KMS-11 (cell line): ENCODE results near the gene MAST4.

Experiments used
- H2AFZ ChIP-seq: fragments of 200-600 bp; sonication (generic); 2 replicates; pipeline ENCODE4 v1.6.1; 2016; ENCODE audit warnings: antibody characterized with exemption, mixed run types, low read depth
- H3K27ac ChIP-seq: fragments of 200-600 bp; sonication (generic); 2 replicates; pipeline ENCODE4 v1.6.1; 2016; ENCODE audit warnings: mild to moderate bottlenecking, mixed run types
- H3K27me3 ChIP-seq: fragments of 200-600 bp; sonication (generic); 2 replicates; pipeline ENCODE4 v1.6.1; 2017; ENCODE audit warnings: mild to moderate bottlenecking, low read depth, mixed run types, moderate library complexity; ENCODE audit not compliant: insufficient read depth
- H3K36me3 ChIP-seq: fragments of 200-600 bp; sonication (generic); 2 replicates; pipeline ENCODE4 v1.6.1; 2017; ENCODE audit warnings: mild to moderate bottlenecking, mixed run types; ENCODE audit not compliant: insufficient read depth
- H3K4me1 ChIP-seq: fragments of 200-600 bp; sonication (generic); 2 replicates; pipeline ENCODE4 v1.6.1; 2016; ENCODE audit warnings: mild to moderate bottlenecking, low read depth, mixed run types; ENCODE audit not compliant: poor library complexity, severe bottlenecking
- H3K4me2 ChIP-seq: fragments of 200-600 bp; sonication (generic); 2 replicates; pipeline ENCODE4 v1.7.0; 2016; ENCODE audit warnings: mild to moderate bottlenecking, mixed run types
- H3K4me3 ChIP-seq: fragments of 200-600 bp; sonication (generic); IDR thresholded peaks from 2 replicates; pipeline ENCODE4 v1.6.1; 2017; ENCODE audit warnings: low read depth, low read length, mixed read lengths; ENCODE audit not compliant: insufficient read depth
- H3K79me2 ChIP-seq: fragments of 200-600 bp; sonication (generic); 2 replicates; pipeline ENCODE4 v1.6.1; 2016; ENCODE audit warnings: low read depth, mixed run types; ENCODE audit not compliant: insufficient read depth
- H3K9ac ChIP-seq: fragments of 200-600 bp; sonication (generic); 2 replicates; pipeline ENCODE4 v1.6.1; 2016; ENCODE audit warnings: mild to moderate bottlenecking, mixed run types
- H4K20me1 ChIP-seq: fragments of 200-600 bp; sonication (generic); 2 replicates; pipeline ENCODE4 v1.6.1; 2016; ENCODE audit warnings: mild to moderate bottlenecking, mixed run types; ENCODE audit not compliant: insufficient read depth
- CTCF ChIP-seq: fragments of 200-600 bp; sonication (generic); conservative IDR thresholded peaks from 2 replicates; pipeline ENCODE4 v1.6.1; 2017; ENCODE audit warnings: low read depth, mild to moderate bottlenecking, antibody characterized with exemption, low read length, moderate library complexity, mixed read lengths

Gene MAST4

GRCh38 chr5:66843065-66843464 is 246.9 kb downstream of the MAST4 start:
- Histone ChIP-seq H3K4me3 (no peak overlapping the region), H2AFZ (no peak overlapping the region), H4K20me1 (no peaks in the 10 kb centered on the region), H3K27me3 (no peaks in the 10 kb centered on the region), H3K36me3 (no peaks in the 10 kb centered on the region), H3K4me1 (peaks cover 56% of the 10 kb centered on the region), H3K79me2 (no peaks in the 10 kb centered on the region), H3K27ac (no peak overlapping the region), H3K4me2 (peak overlapping the region; percentile 7; the same call in 1 of the 2 replicates), H3K9ac (no peak overlapping the region)
- TF ChIP-seq CTCF = no peak

GRCh38 chr5:66848749-66849641 is 252.8 kb downstream of the MAST4 start:
- H3K4me1 ChIP-seq = peaks cover 18% of the 10 kb centered on the region
- TF ChIP-seq CTCF = no peak
- H3K4me2 ChIP-seq = no peak overlapping the region
- H2AFZ ChIP-seq = no peak overlapping the region
- no peak overlapping the region for H3K4me3 ChIP-seq
- no peaks in the 10 kb centered on the region for H4K20me1 ChIP-seq
- no peak overlapping the region for H3K9ac ChIP-seq
- no peaks in the 10 kb centered on the region for H3K27me3 ChIP-seq
- no peaks in the 10 kb centered on the region for H3K79me2 ChIP-seq
- no peaks in the 10 kb centered on the region for H3K36me3 ChIP-seq
- no peak overlapping the region for H3K27ac ChIP-seq

GRCh38 chr5:66849803-66850202 is 253.6 kb downstream of the MAST4 start:
- Histone ChIP-seq H3K27ac (no peak overlapping the region), H3K27me3 (no peaks in the 10 kb centered on the region), H3K4me2 (no peak overlapping the region), H2AFZ (no peak overlapping the region), H4K20me1 (no peaks in the 10 kb centered on the region), H3K79me2 (no peaks in the 10 kb centered on the region), H3K4me1 (peaks cover 18% of the 10 kb centered on the region), H3K36me3 (no peaks in the 10 kb centered on the region), H3K9ac (no peak overlapping the region), H3K4me3 (no peak overlapping the region)
- no peak for TF ChIP-seq CTCF

- Histone ChIP-seq H2AFZ (no peak overlapping the region), H3K4me3 (no peak overlapping the region), H3K27ac (no peak overlapping the region)
Measured at GRCh38 chr5:66850354-66851075, 254.3 kb downstream of the MAST4 start.

More at GRCh38 chr5:66850354-66851075, 254.3 kb downstream of the MAST4 start:
- Histone ChIP-seq H3K4me2 (no peak overlapping the region), H3K4me1 (peaks cover 18% of the 10 kb centered on the region), H3K36me3 (no peaks in the 10 kb centered on the region), H4K20me1 (no peaks in the 10 kb centered on the region), H3K79me2 (no peaks in the 10 kb centered on the region), H3K9ac (no peak overlapping the region), H3K27me3 (no peaks in the 10 kb centered on the region)
- TF ChIP-seq CTCF = no peak
